ENCODE measurements around the gene NDUFV1. TPM values are rescaled to one million over a fixed set of nuclear protein-coding genes. Genes with fewer than 3 reads are reported as not detected.

Gene NDUFV1
- total and polyA plus RNA-seq, 9 of the 15 experiments (the other 6 are each of a cell fraction or from before 2014, with no cell fraction given), result 10.8 to 423 (median 209) TPM

- TF ChIP-seq, protein P1, sequence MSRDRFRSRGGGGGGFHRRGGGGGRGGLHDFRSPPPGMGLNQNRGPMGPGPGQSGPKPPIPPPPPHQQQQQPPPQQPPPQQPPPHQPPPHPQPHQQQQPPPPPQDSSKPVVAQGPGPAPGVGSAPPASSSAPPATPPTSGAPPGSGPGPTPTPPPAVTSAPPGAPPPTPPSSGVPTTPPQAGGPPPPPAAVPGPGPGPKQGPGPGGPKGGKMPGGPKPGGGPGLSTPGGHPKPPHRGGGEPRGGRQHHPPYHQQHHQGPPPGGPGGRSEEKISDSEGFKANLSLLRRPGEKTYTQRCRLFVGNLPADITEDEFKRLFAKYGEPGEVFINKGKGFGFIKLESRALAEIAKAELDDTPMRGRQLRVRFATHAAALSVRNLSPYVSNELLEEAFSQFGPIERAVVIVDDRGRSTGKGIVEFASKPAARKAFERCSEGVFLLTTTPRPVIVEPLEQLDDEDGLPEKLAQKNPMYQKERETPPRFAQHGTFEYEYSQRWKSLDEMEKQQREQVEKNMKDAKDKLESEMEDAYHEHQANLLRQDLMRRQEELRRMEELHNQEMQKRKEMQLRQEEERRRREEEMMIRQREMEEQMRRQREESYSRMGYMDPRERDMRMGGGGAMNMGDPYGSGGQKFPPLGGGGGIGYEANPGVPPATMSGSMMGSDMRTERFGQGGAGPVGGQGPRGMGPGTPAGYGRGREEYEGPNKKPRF (IDR thresholded peaks at IDR 0.05; ENCODE audit: low read depth, low read length), result no peak
- TF ChIP-seq HOXB6 (CRISPR knock-in tag; IDR thresholded peaks at IDR 0.05; ENCODE audit: borderline replicate concordance), result no peak
- no peak; the same call in 1 of the 2 replicates for TF ChIP-seq EP300 (IDR thresholded peaks at IDR 0.05; ENCODE audit: low read length)
- TF ChIP-seq, protein P2, sequence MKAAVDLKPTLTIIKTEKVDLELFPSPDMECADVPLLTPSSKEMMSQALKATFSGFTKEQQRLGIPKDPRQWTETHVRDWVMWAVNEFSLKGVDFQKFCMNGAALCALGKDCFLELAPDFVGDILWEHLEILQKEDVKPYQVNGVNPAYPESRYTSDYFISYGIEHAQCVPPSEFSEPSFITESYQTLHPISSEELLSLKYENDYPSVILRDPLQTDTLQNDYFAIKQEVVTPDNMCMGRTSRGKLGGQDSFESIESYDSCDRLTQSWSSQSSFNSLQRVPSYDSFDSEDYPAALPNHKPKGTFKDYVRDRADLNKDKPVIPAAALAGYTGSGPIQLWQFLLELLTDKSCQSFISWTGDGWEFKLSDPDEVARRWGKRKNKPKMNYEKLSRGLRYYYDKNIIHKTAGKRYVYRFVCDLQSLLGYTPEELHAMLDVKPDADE (conservative IDR thresholded peaks at IDR 0.05; ENCODE audit: control insufficient read depth, low read depth, low read length), result no peak
- TF ChIP-seq DMBX1 (CRISPR knock-in tag; IDR thresholded peaks at IDR 0.05; ENCODE audit: borderline replicate concordance), result no peak
- no peak for TF ChIP-seq KHSRP (IDR thresholded peaks at IDR 0.05)
- no peak for TF ChIP-seq ZKSCAN1 (IDR thresholded peaks at IDR 0.05; ENCODE audit: low read depth, low read length)
- no peak for TF ChIP-seq GTF2A2 (tag; IDR thresholded peaks at IDR 0.05)
- TF ChIP-seq, protein P3, sequence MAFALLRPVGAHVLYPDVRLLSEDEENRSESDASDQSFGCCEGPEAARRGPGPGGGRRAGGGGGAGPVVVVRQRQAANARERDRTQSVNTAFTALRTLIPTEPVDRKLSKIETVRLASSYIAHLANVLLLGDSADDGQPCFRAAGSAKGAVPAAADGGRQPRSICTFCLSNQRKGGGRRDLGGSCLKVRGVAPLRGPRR (CRISPR knock-in tag; IDR thresholded peaks at IDR 0.05), result no peak
- 0 out of 2 replicates have a peak, but pooled peaks have one; percentile 30 for TF ChIP-seq ESRRA (IDR thresholded peaks at IDR 0.05; ENCODE audit: borderline replicate concordance, low read depth)
- no peak for TF ChIP-seq ZNF431 (CRISPR knock-in tag; IDR thresholded peaks at IDR 0.05)
- TF ChIP-seq, protein P4, sequence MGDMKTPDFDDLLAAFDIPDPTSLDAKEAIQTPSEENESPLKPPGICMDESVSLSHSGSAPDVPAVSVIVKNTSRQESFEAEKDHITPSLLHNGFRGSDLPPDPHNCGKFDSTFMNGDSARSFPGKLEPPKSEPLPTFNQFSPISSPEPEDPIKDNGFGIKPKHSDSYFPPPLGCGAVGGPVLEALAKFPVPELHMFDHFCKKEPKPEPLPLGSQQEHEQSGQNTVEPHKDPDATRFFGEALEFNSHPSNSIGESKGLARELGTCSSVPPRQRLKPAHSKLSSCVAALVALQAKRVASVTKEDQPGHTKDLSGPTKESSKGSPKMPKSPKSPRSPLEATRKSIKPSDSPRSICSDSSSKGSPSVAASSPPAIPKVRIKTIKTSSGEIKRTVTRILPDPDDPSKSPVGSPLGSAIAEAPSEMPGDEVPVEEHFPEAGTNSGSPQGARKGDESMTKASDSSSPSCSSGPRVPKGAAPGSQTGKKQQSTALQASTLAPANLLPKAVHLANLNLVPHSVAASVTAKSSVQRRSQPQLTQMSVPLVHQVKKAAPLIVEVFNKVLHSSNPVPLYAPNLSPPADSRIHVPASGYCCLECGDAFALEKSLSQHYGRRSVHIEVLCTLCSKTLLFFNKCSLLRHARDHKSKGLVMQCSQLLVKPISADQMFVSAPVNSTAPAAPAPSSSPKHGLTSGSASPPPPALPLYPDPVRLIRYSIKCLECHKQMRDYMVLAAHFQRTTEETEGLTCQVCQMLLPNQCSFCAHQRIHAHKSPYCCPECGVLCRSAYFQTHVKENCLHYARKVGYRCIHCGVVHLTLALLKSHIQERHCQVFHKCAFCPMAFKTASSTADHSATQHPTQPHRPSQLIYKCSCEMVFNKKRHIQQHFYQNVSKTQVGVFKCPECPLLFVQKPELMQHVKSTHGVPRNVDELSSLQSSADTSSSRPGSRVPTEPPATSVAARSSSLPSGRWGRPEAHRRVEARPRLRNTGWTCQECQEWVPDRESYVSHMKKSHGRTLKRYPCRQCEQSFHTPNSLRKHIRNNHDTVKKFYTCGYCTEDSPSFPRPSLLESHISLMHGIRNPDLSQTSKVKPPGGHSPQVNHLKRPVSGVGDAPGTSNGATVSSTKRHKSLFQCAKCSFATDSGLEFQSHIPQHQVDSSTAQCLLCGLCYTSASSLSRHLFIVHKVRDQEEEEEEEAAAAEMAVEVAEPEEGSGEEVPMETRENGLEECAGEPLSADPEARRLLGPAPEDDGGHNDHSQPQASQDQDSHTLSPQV (IDR thresholded peaks at IDR 0.05), result peak; percentile 50
- no peak for TF ChIP-seq BRF2 (IDR thresholded peaks at IDR 0.05; ENCODE audit: borderline replicate concordance, insufficient read depth, insufficient read length)
- TF ChIP-seq PURB (CRISPR knock-in tag; IDR thresholded peaks at IDR 0.05; ENCODE audit: low read depth), result no peak
- peak; percentile 60; the same call in 1 of the 2 replicates for TF ChIP-seq JUNB (CRISPR knock-in tag; conservative IDR thresholded peaks at IDR 0.05)
- TF ChIP-seq SMAD2 (IDR thresholded peaks at IDR 0.05; ENCODE audit: low read depth, low read length), result no peak
- TF ChIP-seq ZNF75A (CRISPR knock-in tag; IDR thresholded peaks at IDR 0.05), result no peak
- TF ChIP-seq ZNF253 (CRISPR knock-in tag; conservative IDR thresholded peaks at IDR 0.05), result no peak
- no peak for TF ChIP-seq FIP1L1 (IDR thresholded peaks at IDR 0.05; ENCODE audit: low read depth, low read length, poor library complexity, severe bottlenecking)
- 0 out of 4 replicates have a peak, but pooled peaks of 1 of the 2 experiments have one; percentile 16 for TF ChIP-seq TRIM24 (IDR thresholded peaks at IDR 0.05)
Measured at GRCh38 chr11:67572747-67573419, 33.9 kb upstream of the NDUFV1 start (continued).
